A172 (cell line): Measurements from ENCODE around the gene HDAC9. TPM values are rescaled to one million over a fixed set of nuclear protein-coding genes. Genes with fewer than 3 reads are reported as not detected.

Experiments
- DNase-seq: peaks from one replicate; pipeline ENCODE4 v3.0.0-alpha.2; 2015; ENCODE audit warnings: low spot score
- total RNA-seq: library from RNA; depleted of rRNA; stranded (reverse); fragments of >200 nt; shearing (Covaris generic); gene quantifications from 2 replicates; pipeline ENCODE4 v1.2.3, GENCODE V29; 2014

HDAC9 gene
- total RNA-seq, 1 experiment from 2014 or later, result 53.6 TPM

GRCh38 chr7:18659746-18660145 lies 164.2 kb downstream of the HDAC9 start:
- no peak for DNase-seq

- no peak for DNase-seq
Measured at GRCh38 chr7:18663321-18663720, 167.8 kb downstream of the HDAC9 start.

- peak; percentile 93 for DNase-seq
Measured at GRCh38 chr7:18666107-18666728, 170.7 kb downstream of the HDAC9 start.

GRCh38 chr7:18667466-18667865 lies 171.9 kb downstream of the HDAC9 start:
- DNase-seq, result peak; percentile 92

GRCh38 chr7:18671176-18671575 lies 175.6 kb downstream of the HDAC9 start:
- peak; percentile 10 for DNase-seq

GRCh38 chr7:18675579-18675978 lies 180.0 kb downstream of the HDAC9 start:
- no peak for DNase-seq

- DNase-seq, result no peak
Measured at GRCh38 chr7:18679261-18679660, 183.7 kb downstream of the HDAC9 start.

GRCh38 chr7:18680576-18680975 lies 185.0 kb downstream of the HDAC9 start:
- no peak for DNase-seq

GRCh38 chr7:18684916-18685315 lies 189.4 kb downstream of the HDAC9 start:
- DNase-seq, result peak; percentile 37

GRCh38 chr7:18685971-18686370 lies 190.4 kb downstream of the HDAC9 start:
- DNase-seq, result no peak

GRCh38 chr7:18689551-18689950 lies 194.0 kb downstream of the HDAC9 start:
- DNase-seq, result peak; percentile 13

- peak; percentile 70 for DNase-seq
Measured at GRCh38 chr7:18693406-18693805, 197.9 kb downstream of the HDAC9 start.

GRCh38 chr7:18693816-18694215 lies 198.3 kb downstream of the HDAC9 start:
- DNase-seq, result no peak

- no peak for DNase-seq
Measured at GRCh38 chr7:18694484-18694883, 198.9 kb downstream of the HDAC9 start.

GRCh38 chr7:18694911-18695310 lies 199.4 kb downstream of the HDAC9 start:
- no peak for DNase-seq

GRCh38 chr7:18698258-18698734 lies 202.7 kb downstream of the HDAC9 start:
- no peak for DNase-seq

- DNase-seq, result no peak
Measured at GRCh38 chr7:18700147-18700546, 204.6 kb downstream of the HDAC9 start.

- DNase-seq, result no peak
Measured at GRCh38 chr7:18702071-18702829, 206.7 kb downstream of the HDAC9 start.

- DNase-seq, result no peak
Measured at GRCh38 chr7:18703685-18704084, 208.1 kb downstream of the HDAC9 start.

GRCh38 chr7:18706670-18707069 lies 211.1 kb downstream of the HDAC9 start:
- no peak for DNase-seq

- no peak for DNase-seq
Measured at GRCh38 chr7:18708204-18708603, 212.7 kb downstream of the HDAC9 start.

GRCh38 chr7:18715988-18716387 lies 220.4 kb downstream of the HDAC9 start:
- no peak for DNase-seq

- no peak for DNase-seq
Measured at GRCh38 chr7:18721429-18721828, 225.9 kb downstream of the HDAC9 start.
